ENCODE measurements around the gene FCN2. TPM values are rescaled to one million over a fixed set of nuclear protein-coding genes. Genes with fewer than 3 reads are reported as not detected.

FCN2 gene
- total RNA-seq, 6 experiments from 2014 or later: 46.6 to 116 (median 77.3) TPM

GRCh38 chr9:134896834-134897583 lies 16.4 kb downstream of the FCN2 start:
- DNase-seq: no peak
- intact Hi-C loops (cut with DNase I): no loop called here
- no peak overlapping the region for H3K27ac ChIP-seq

DNA sequence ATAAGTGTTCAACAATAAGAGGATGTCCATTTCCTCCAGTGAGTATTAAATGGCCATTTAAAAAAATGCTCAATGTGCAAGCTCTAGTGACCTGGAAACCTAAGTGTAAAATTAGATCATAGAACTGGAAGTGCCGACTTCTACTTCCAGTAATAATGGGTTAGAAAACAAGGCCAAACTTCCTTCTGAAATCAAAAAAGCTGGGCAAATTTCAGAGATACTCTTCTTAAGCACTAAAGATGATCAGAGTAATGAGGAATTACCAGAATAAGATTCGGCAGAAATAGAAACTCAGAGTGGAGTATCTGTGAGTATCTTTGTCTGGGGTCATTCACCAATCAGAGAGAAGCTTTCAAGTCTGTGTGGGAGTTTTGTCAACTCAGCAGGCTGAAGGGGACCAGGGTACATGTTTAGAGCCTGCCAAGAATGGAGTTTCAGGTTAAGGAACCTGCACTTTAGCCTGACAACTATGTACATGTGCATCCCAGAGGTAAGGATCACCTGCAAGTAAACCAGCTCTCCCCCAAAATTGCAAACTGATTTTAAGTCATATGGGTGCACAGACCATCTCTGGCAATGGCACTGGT lies 17.1 kb downstream of the FCN2 start:
- intact Hi-C loops (cut with DNase I): no loop called here
- 43% methylated on average over 2 of the region's 2 CpGs for WGBS (ENCODE audit: insufficient coverage, low coverage, low lambda C conversion rate, missing lambda C conversion rate)
- Histone ChIP-seq H3K4me1 (no peaks in the 10 kb centered on the region), H3K4me3 (no peak overlapping the region), H3K27me3 (no peaks in the 10 kb centered on the region), H3K27ac (peak overlapping the region in 1 of 3 donors; percentile 28), H3K9me3 (no peaks in the 10 kb centered on the region), H3K36me3 (no peaks in the 10 kb centered on the region)
- ATAC-seq (peak; percentile 52 to 68 (median 66)), DNase-seq (no peak)
- TF ChIP-seq CTCF (IDR thresholded peaks at IDR 0.05): no peak
- TF ChIP-seq POLR2A (IDR thresholded peaks at IDR 0.05): no peak

More at GRCh38 chr9:134896834-134897583, 16.4 kb downstream of the FCN2 start:
- WGBS (ENCODE audit: insufficient coverage, low coverage, low lambda C conversion rate, missing lambda C conversion rate): 48% methylated on average over 10 of the region's 14 CpGs
- TF ChIP-seq CTCF (IDR thresholded peaks at IDR 0.05) (no peak), POLR2A (IDR thresholded peaks at IDR 0.05) (no peak)
- H3K9me3 ChIP-seq: no peaks in the 10 kb centered on the region
- no peaks in the 10 kb centered on the region for H3K4me1 ChIP-seq
- H3K4me3 ChIP-seq: no peak overlapping the region
- ATAC-seq: peak in 1 of 4 donors; percentile 20
- H3K36me3 ChIP-seq: no peaks in the 10 kb centered on the region
- no peaks in the 10 kb centered on the region for H3K27me3 ChIP-seq

GRCh38 chr9:134898319-134898718 lies 17.7 kb downstream of the FCN2 start:
- Histone ChIP-seq H3K36me3 (no peaks in the 10 kb centered on the region), H3K27me3 (no peaks in the 10 kb centered on the region), H3K4me3 (no peak overlapping the region), H3K4me1 (no peaks in the 10 kb centered on the region), H3K27ac (peak overlapping the region in 1 of 3 donors; percentile 28), H3K9me3 (no peaks in the 10 kb centered on the region)
- intact Hi-C loops (cut with DNase I): no loop called here
- 19% methylated on average over 2 of the region's 2 CpGs for WGBS (ENCODE audit: insufficient coverage, low coverage, low lambda C conversion rate, missing lambda C conversion rate)
- ATAC-seq (no peak), DNase-seq (no peak)
- TF ChIP-seq CTCF (IDR thresholded peaks at IDR 0.05): no peak
- TF ChIP-seq POLR2A (IDR thresholded peaks at IDR 0.05): no peak

- Histone ChIP-seq H3K4me1 (no peaks in the 10 kb centered on the region), H3K27me3 (no peaks in the 10 kb centered on the region), H3K9me3 (no peaks in the 10 kb centered on the region), H3K27ac (no peak overlapping the region), H3K36me3 (no peaks in the 10 kb centered on the region), H3K4me3 (no peak overlapping the region)
- ATAC-seq: no peak
- TF ChIP-seq POLR2A (IDR thresholded peaks at IDR 0.05) (no peak), CTCF (IDR thresholded peaks at IDR 0.05) (no peak)
- 57% methylated on average over 3 of the region's 3 CpGs for WGBS (ENCODE audit: insufficient coverage, low coverage, low lambda C conversion rate, missing lambda C conversion rate)
- intact Hi-C loops (cut with DNase I): no loop called here
- no peak for DNase-seq
These were observed 18.6 kb downstream of the FCN2 start for GRCh38 chr9:134899168-134899567.
